Stomach (tissue), 4 donors: ENCODE data around the gene PTGES3L.

Source experiments
- EP300 ChIP-seq: sonication (generic); formaldehyde crosslinking; IDR thresholded peaks from one replicate; pipeline ENCODE4 v1.6.1; 2017; ENCODE audit warnings: antibody characterized with exemption
- POLR2A ChIP-seq, 4 donors: fragments of 450-650 bp; IDR thresholded peaks; one replicate each; pipeline ENCODE4 v1.6.1; 2016; ENCODE audit warnings: antibody characterized with exemption in 4 of 4, control low read depth in 2 of 4, mild to moderate bottlenecking in 1 of 4, moderate library complexity in 1 of 4
- POLR2AphosphoS5 ChIP-seq, 3 donors: sonication (generic); formaldehyde crosslinking; IDR thresholded peaks; one replicate each; pipeline ENCODE4 v1.6.1; 2016; ENCODE audit warnings: antibody characterized with exemption in 3 of 3
- TF ChIP-seq, protein P1 (sequence below), 7 experiments: fragments of 450-650 bp in 4 of 7; fragments of 200-600 bp in 3 of 7; sonication (generic) in 3 of 7; IDR thresholded peaks; one replicate each; pipeline ENCODE4 v1.5.1; 2016 to 2019; ENCODE audit warnings: antibody characterized with exemption in 7 of 7, control low read depth in 2 of 7, mild to moderate bottlenecking in 1 of 7

GRCh38 chr17:43013296-43013695, 33.4 kb upstream of the PTGES3L start:
- TF ChIP-seq POLR2A (IDR thresholded peaks at IDR 0.05) (no peak), EP300 (no peak), POLR2AphosphoS5 (IDR thresholded peaks at IDR 0.05) (no peak)
- TF ChIP-seq, protein P1, sequence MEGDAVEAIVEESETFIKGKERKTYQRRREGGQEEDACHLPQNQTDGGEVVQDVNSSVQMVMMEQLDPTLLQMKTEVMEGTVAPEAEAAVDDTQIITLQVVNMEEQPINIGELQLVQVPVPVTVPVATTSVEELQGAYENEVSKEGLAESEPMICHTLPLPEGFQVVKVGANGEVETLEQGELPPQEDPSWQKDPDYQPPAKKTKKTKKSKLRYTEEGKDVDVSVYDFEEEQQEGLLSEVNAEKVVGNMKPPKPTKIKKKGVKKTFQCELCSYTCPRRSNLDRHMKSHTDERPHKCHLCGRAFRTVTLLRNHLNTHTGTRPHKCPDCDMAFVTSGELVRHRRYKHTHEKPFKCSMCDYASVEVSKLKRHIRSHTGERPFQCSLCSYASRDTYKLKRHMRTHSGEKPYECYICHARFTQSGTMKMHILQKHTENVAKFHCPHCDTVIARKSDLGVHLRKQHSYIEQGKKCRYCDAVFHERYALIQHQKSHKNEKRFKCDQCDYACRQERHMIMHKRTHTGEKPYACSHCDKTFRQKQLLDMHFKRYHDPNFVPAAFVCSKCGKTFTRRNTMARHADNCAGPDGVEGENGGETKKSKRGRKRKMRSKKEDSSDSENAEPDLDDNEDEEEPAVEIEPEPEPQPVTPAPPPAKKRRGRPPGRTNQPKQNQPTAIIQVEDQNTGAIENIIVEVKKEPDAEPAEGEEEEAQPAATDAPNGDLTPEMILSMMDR (IDR thresholded peaks at IDR 0.05): no peak
